HT1080 (cell line): ENCODE data around the gene COL26A1. TPM values are rescaled to one million over a fixed set of nuclear protein-coding genes. Genes with fewer than 3 reads are reported as not detected.

ENCODE experiments used
- DNase-seq: peaks from one replicate; pipeline ENCODE4 v3.0.0-alpha.2; 2015; ENCODE audit warnings: low read depth
- total RNA-seq: library from RNA; depleted of rRNA; stranded (reverse); fragments of >200 nt; shearing (Covaris generic); gene quantifications from 2 replicates; pipeline ENCODE4 v1.2.3, GENCODE V29; 2014

The COL26A1 gene
- total RNA-seq, 1 experiment from 2014 or later = 0.02 TPM

DNA sequence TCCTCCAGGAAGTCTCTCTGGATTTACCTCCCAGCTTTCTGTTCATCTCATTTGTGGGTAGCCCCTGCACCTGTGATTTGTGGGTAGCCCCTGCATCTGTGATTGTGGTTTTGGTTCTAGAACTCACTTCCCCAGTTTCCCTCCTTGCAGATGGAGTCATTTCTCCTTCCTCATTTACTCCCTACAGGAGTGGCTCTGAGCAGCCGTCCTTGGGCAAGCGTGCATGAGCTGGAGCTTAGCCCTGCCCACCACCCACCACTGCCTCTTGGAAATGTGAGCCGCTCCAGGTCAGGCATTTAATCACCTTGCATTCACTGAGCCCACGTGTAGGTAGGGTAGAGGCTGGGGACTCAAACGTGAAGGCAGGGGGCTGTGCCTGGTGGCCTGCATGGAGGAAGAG lies 8.2 kb downstream of the COL26A1 start:
- DNase-seq = no peak

DNA sequence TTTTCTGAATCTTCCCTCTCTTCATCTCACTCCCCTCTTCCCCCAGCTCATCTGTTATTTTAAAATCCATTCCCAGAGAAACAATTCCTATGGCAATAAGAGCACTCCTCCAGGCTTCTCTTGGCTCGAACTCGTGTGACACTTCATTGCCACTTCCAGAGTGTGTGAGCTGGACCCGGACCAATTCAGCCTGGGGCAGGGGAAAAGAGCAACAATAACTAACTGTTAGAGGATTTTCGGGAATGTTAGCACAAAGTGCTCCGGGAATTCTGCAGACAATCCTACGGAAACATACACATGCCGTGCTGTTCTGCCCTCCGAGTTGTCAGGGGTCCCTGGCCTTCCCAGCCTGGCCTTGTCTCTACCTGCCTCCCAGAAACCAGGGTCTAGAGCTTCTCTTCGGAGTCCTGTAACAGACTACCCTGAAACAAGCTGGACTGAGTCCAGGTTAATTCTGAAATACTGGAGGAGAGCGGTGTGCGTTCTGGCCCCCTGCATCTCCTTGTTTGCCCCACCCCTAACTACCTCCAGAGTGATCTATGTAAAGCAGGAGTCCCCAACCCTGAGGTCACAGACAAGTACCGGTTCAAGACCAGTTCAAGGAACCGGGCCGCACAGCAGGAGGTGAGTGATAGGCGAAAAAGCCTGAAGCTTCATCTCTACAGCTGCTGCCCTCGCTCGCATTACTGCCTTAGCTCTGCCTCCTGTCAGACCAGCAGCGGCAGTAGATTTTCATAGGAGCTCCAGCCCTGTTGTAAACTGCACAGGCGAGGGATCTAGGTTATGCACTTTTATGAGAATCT lies 11.3 kb downstream of the COL26A1 start:
- DNase-seq = no peak

DNA sequence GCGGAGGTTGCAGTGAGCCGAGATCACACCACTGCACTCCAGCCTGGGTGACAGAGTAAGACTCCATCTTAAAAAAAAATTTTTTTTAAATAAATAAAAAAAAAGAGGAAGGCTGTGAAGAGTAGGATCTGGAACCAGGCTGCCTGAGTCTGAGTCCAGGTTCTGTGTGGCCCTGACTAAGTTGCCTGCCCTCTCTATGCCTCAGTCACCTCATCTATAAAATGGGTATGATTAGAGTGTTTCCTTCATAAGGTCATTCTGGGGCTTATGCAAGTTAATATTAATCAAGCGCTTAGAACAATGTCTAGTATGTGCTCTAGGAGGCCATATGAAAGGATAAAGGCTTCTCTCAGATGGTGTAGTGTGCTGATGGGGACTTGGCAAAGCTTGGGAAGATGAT lies 12.3 kb downstream of the COL26A1 start:
- DNase-seq = no peak

- no peak for DNase-seq
Observed at GRCh38 chr7:101376601-101377000, 13.9 kb downstream of the COL26A1 start.

GRCh38 chr7:101377189-101377736 lies 14.6 kb downstream of the COL26A1 start:
- no peak for DNase-seq

DNA sequence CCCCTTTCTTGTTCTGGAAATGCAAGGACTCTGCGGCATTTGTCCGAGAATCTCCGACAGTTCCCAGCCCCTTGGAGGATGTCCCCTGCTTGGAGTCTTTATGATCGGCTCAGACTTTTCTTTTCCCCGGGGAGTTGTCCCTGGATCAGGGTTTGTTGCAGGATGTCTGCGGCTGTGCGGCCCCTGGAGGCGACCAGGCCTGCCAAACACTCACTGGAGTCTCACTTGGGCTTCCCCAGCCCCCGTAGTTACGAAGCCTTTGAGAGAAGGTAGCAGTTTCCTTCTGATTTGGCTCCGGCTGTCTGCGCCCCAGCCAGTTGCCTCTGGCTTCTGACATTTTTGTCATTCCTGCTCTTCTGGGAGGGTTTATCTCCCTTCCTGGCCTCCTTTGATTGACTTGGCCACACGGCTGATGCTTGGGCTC lies 16.1 kb downstream of the COL26A1 start:
- DNase-seq = no peak

GRCh38 chr7:101379302-101379701 lies 16.6 kb downstream of the COL26A1 start:
- no peak for DNase-seq

- DNase-seq = no peak
Observed at GRCh38 chr7:101381549-101382111, 19.0 kb downstream of the COL26A1 start.

DNA sequence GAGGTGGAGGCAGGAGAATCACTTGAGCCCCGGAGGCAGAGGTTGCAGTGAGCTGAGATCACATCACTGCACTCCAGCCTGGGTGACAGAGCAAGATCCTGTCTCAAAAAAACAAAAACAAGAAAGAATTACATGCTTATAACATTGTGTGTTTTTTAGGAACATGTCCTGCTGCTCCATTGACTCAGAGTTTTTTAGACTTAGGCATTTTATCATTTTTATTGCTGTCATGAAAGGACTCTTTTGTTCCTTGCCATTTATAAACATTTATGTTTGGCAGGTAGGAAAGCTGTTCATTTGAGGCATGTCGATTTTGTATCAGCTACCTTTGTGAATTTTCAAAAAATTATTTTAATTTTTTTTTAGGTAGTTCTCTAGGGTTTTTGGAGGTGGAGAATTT lies 20.3 kb downstream of the COL26A1 start:
- DNase-seq = no peak

DNA sequence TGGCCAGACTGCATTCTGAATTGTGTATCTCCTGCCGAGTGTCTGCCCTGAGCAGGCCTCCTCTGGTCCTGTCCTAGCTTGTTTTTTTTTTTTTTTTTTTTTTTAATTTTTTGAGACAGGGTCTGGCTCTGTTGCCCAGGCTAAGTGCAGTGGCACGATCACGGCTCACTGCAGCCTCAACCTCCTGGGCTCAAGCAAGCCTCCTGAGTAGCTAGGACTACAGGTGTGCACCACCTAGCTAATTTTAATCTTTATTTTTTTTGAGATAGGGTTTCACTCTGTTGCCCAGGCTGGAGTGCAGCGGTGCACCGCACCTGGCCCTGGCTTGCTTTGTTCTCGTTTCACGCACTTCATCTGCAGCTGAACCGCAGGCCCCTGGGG lies 23.5 kb downstream of the COL26A1 start:
- DNase-seq = no peak

- no peak for DNase-seq
Observed at GRCh38 chr7:101386558-101387231, 24.0 kb downstream of the COL26A1 start.

- peak; percentile 9 for DNase-seq
Observed at GRCh38 chr7:101390901-101391301, 28.2 kb downstream of the COL26A1 start.

GRCh38 chr7:101391991-101392390 lies 29.3 kb downstream of the COL26A1 start:
- no peak for DNase-seq

- DNase-seq = no peak
Observed at GRCh38 chr7:101393865-101394264, 31.2 kb downstream of the COL26A1 start.

- DNase-seq = no peak
Observed at GRCh38 chr7:101395376-101395775, 32.7 kb downstream of the COL26A1 start.

DNA sequence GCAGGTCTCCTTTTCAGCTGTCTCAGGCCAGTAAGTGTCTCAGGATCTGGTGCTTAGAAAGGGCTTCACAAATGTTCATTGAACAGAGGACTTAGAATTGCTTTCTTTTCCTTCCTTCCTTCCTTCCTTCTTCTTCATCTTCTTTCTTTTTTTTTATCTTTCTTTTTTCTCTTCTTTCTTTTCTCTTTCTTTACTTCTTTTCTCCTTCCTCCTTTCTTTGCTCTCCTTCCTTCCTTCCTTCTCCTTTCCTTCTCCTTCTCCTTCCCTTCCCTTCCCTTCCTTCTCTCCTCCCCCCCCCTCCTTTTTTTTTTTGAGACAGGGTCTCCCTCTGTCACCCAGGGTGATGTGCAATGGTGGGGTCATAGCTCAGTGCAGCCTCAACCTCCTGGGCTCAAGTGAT lies 34.6 kb downstream of the COL26A1 start:
- no peak for DNase-seq

DNA sequence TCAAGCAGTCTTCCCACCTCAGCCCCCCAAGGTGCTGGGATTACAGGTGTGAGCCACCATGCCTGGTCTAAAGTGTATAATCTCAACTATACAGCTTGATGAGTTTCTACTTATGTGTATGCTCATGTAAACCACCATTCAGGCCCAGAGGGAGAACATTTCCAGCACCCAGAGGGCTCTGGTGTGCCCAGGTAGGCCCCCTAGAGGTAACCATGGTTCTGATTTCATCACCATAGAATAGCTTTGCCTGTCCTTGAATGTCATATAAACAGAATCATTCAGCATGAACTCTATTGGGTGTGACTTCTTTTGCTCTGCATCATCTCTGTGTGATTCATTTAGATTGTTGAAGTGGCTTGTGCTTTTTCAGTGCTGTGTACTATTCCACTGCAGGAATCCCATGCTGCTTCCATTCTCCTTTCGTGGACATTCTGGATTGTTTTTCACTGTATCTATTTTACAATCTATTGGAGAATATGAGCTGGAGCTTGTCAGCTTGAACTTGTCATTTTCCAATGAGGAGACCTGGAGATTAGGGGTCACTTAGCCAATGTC lies 35.2 kb downstream of the COL26A1 start:
- no peak for DNase-seq

- DNase-seq = no peak
Observed at GRCh38 chr7:101398396-101399289, 36.0 kb downstream of the COL26A1 start.

DNA sequence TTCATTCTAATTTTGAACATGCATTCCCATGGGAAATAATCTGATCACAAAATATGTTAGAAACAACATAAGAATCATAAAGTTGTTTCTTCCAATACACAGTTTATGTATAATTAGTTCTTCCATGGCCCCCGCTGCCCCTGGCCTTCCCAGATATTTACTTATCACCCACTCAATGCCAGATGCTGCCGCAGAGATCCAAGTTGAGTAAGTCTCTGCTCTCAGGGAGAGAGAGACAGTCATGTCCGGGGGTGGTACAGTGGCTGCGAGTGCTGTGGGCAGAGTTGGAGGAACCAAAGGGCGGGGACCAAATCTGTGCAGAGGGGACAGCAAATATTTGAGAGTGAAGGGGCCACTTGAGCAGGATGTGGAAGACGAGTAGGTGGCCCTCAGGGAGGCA lies 37.1 kb downstream of the COL26A1 start:
- DNase-seq = no peak

- DNase-seq = no peak
Observed at GRCh38 chr7:101400751-101401150, 38.1 kb downstream of the COL26A1 start.
